GM21390 (cell line): ENCODE measurements around the gene COA1.
A peak's percentile ranks its signal among the peaks of the same experiment; 100 is the strongest.
"Not testable (repeated sequence)": the region's sequence is repeated elsewhere in the genome, so short reads cannot be mapped to it uniquely, and the experiment has no call there.

Source experiments
- ATAC-seq: cut with Tn5 transposase; IDR thresholded peaks from one replicate; pipeline ENCODE4 v1.9.1; 2021; ENCODE audit not compliant: unreplicated experiment

Gene COA1, protein sequence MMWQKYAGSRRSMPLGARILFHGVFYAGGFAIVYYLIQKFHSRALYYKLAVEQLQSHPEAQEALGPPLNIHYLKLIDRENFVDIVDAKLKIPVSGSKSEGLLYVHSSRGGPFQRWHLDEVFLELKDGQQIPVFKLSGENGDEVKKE

DNA sequence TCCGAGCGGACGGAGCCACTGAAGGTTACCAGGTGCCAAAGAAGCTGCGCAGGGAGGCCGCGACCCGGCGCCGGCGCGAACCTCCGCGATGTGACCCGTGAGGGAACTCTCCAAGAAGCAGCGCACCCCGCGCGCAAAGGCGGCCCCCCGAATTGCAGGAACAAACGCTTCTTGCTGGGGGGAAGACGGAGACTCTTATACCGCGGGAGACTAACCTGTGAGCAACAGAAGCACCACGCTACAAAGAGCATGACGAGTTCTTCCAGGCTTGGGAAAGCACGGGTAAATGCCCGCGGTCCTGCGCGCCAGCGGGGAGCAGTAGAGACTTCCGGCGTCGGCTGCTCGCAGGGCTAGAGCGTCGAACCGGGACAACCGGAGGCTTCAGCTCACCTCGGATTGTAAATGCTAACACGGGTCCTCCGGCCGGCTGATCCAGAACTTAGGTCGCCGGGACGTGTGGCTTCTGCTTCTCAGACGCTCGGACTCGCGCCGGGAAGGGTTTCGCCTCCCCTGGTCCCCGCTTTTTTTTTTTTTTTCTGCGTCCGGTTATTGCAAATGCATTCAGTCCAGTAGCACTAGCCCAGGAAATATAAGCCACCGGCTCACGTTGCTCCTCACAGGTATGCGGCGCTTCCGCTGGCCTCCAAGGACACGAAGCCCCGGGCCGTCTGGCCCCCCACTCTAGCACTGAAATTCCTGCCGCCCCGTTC is at the start of gene COA1:
COA1 (minus strand) TSS at position 310 of the 710 bp plus-strand sequence. CDS start 80,909 bp downstream, outside the sequence.
- ATAC-seq: peak; percentile 85

DNA sequence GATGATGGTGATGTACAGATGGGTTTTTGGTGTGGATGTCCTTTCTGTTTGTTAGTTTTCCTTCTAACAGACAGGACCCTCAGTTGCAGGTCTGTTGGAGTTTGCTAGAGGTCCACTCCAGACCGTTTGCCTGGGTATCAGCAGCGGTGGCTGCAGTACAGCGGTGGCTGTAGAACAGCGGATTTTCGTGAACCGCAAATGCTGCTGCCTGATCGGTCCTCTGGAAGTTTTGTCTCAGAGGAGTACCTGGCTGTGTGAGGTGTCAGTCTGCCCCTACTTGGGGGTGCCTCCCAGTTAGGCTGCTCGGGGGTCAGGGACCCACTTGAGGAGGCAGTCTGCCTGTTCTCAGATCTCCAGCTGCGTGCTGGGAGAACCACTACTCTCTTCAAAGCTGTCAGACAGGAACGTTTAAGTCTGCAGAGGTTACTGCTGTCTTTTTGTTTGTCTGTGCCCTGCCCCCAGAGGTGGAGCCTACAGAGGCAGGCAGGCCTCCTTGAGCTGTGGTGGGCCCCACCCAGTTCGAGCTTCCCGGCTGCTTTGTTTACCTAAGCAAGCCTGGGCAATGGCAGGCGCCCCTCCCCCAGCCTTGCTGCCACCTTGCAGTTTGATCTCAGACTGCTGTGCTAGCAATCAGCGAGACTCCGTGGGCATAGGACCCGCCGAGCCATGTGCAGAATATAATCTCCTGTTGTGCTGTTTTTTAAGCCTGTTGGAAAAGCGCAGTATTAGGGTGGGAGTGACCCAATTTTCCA is 49.1 kb upstream of the COA1 start:
- not testable (repeated sequence) for ATAC-seq

DNA sequence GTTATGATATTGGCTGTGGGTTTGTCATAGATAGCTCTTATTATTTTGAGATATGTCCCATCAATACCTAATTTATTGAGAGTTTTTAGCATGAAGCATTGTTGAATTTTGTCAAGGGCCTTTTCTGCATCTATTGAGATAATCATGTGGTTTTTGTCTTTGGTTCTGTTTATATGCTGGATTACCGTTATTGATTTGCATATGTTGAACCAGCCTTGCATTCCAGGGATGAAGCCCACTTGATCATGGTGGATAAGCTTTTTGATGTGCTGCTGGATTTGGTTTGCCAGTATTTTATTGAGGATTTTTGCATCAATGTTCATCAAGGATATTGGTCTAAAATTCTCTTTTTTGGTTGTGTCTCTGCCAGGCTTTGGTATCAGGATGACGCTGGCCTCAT is 45.9 kb upstream of the COA1 start:
- ATAC-seq: not testable (repeated sequence)

DNA sequence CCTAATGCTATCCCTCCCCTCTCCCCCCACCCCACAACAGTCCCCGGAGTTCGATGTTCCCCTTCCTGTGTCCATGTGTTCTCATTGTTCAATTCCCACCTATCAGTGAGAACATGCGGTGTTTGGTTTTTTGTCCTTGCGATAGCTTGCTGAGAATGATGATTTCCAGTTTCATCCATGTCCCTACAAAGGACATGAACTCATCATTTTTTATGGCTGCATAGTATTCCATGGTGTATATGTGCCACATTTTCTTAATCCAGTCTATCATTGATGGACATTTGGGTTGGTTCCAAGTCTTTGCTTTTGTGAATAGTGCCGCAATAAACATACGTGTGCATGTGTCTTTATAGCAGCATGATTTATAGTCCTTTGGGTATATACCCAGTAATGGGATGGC is 43.9 kb upstream of the COA1 start:
- ATAC-seq: not testable (repeated sequence)

DNA sequence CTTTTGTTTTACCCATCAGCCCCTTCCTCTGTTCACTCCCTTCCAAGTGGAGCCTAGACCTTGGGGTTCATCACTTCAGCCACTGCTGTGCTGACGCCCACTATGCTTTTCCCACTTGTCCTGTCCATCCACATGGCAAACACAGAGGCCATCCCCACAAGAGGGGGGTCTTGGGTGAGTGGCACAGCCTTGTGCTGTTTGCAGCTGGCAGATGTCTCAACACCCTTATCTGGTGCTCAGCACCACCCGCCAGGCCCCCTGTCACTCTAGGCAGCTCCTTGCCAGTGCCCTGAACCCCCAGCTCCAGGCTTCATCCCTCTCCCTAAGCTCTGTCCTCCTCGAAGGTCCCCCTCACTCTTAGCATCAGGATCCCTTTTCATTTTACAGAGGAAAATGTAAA is 42.2 kb upstream of the COA1 start:
- ATAC-seq: no peak

DNA sequence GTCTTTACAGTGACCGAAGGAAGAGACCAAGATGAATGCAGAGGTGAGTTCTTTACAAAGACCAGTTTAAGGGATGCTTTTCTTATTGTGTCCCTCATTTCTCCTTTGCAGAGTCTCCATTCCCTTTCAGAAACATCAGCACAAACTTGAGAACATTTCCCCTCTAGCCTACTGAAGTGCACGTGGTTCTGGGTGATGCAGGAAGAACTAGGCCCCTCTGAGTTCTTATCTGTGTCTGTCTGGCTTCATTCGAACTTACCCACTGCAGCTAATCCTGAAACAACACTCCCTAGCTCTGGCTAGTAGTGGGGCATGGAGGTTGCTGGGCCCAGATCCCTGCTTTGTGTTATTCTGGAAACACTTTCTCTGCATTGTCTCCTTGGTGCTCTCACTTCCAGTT is 41.8 kb upstream of the COA1 start:
- no peak for ATAC-seq

DNA sequence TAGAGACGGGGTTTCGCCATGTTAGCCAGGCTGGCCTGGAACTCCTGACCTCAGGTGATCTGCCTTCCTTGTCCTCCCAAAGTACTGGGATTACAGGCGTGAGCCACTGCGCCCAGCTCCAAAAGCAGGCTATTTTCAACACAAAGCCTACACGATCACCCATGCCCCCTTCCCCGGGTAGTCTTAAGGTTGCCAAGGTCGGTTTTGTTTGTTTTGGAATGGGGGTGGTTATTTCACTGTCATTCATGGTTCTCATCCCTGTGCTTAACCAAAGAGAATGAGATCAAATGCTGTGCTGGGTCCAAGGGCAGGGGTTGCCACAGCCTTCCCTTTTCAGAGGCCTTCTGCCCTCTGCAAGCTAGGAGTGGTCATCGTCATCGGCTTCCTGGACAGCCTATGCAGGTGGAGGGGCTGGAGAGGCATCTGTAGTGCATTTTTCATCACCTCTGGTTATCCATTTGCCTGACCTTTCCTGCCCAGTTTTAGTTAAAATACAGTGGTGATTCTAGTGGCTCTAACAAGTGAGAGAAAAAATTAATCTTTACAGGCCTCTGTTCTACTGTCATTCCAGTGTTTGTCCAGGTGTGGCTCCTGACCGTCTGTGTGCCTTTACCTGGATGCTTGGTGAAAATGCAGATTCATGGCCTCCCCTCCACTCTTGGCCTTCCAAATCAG is 40.6 kb upstream of the COA1 start:
- no peak for ATAC-seq

DNA sequence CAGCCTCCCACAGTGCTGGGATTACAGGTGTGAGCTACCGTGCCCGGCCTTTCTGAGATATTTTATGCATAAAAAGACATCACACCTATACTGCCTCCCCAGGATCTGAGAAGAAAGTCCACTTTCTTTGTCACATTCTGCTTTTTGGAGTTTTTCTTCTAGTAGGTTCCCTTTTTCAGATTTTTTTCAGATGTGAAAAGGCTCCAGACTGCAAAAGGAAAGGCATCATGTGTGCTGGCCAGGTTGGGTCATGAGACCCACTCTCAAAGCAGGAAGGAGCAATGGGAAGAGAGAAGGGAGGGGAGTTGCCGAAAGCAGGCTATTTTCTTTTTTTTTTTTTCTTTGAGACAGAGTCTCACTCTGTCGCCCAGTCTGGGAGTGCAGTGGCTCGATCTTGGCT is 40.0 kb upstream of the COA1 start:
- ATAC-seq: no peak

DNA sequence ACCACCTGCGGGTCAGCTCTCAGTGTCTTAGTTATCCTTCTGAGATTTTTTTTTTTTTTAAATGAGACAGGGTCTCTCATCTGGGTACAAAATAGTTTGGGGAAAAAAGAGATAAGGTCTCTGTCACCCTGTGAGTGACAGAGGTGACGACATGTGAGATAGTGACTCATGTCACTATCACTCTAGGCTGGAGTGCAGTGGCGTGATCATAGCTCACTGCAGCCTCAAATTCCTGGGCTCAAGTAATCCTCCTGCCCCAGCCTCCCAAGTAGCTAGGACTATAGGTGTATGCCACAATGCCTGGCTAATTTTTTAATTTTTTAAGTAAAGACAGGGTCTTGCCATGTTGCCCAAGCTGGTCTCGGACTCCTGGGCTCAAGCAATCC is 39.6 kb upstream of the COA1 start:
- no peak for ATAC-seq

DNA sequence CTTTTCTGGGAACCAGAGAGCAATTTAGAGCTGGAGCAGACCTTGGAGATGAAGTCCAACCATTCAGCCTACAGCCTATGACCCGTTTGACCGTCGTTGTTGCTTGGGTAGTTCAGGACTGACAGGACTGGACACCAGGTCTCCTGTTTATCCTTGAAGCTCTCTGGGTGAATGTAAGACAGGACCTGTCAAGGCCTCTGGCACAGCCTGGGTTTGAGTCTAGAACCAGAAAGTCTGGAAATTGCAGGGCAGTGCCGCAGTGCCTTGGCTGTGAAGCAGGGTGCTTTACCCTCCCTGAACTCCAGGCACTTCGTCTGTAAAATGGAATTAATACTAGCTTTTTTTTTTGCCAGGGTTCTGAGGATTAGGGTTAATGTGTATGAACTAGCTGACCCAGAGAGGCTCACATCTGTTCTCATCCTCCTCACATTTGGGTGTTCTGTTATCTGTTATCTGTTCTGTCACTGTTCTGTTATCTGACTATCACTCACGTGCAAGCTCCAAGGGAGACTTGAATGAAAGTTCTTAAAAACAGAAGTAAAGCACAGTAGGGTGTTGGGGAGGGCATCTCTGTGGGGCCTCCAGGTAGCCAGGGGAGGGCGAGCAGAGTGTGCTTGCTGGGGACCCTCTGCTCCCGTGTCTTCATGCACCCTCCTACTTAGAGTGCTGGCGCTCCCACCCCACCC is 39.0 kb upstream of the COA1 start:
- ATAC-seq: no peak

DNA sequence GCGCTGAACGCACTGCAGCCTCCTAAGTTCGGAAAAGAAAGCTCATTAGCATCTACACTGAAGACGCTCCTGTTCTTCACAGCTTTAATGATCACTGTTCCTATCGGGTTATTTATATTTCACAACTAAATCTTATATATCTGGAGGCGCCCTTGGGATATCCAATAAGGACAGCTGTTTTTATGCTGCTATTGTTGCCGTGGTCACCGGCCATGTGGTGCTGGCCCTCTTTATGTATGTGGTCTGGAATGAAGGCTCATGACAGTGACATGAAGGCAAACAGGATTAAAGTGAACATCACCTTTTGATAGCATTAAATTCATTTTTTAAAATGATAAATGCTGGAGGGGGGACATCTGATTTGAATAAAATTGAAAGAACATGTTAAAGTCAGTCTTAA is 38.0 kb upstream of the COA1 start:
- ATAC-seq: no peak

DNA sequence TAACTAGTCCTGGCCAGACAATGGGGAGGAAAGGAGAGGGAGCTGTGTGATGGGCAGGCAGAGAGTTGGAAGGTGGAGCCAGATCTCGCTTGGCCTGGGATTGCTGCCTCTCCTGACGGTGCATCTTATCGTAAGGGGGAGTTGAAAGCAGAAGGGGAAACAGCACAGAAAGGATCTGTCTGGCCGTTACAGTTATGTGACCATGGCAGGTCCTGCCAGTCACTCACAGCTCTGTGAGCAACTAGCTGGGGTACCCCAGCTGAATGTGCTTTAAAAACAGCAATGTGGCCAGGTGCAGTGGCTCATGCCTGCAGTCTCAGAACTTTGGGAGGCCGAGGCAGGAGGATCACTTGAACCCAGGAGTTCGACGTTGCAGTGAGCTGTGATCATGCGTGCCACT is 37.2 kb upstream of the COA1 start:
- ATAC-seq: no peak

DNA sequence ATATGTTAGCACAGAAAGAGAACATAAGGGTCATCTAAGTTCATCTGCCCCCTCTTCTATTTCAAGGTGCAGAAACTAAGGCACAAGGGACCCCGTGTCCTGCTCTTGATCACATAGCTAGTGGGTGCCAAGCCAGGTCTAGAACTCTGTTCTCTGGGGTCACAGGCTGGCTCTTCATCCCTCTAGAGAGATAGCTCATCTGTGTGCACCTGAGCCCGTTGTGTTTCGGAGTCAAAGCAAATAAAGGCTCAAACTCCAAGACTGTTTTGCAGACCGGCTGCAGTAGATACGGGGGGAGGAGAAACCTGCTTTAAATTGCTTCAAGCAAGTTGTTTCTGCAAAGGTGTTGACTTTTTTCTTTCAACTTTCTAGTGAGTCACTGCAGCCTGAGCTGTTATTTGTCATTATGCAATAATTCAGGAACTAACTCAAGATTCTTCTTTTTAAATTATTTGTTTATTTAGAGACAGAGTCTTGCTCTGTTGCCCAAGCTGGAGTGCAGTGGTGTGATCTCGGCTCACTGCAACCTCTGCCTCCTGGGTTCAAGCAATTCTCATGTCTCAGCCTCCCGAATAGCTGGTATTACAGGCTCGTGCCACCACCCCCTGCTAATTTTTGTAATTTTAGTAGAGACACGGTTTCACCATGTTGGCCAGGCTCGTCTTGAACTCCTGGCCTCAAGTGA is 35.6 kb upstream of the COA1 start:
- no peak for ATAC-seq

DNA sequence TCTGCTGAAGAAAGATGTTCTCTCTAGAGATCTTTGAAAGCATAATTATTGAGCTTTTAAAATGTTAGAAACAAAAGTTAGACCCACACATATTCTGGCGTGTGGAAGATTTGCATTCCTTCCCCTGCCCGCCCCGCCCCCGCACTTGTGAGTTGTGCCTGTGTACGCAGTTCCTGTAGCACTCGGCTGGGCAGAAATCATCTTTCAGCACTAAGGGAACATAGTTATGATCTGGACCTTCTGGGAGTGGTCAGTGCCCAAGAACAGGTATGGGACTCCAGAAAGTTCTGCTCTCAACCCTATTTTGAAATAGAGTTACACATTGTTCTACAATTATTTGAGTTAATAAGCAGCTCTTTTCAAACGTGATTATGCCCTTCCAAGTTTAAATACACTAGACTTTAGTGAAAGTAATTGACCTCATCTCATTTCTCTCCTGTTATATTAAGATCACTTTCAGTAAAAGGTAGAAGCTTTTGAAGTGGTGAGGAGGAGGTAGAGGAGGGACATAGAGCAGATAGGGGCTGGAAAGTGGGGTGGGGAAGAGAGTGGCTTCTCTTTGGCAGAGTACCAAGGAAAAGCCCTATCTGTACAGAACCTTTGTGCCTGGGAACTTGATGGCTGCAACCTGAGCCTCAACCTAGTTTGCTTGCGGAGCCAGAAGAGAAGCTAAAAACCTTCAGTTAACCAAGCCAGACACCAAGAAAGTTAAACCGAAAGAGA is 34.9 kb upstream of the COA1 start:
- peak; percentile 63 for ATAC-seq

DNA sequence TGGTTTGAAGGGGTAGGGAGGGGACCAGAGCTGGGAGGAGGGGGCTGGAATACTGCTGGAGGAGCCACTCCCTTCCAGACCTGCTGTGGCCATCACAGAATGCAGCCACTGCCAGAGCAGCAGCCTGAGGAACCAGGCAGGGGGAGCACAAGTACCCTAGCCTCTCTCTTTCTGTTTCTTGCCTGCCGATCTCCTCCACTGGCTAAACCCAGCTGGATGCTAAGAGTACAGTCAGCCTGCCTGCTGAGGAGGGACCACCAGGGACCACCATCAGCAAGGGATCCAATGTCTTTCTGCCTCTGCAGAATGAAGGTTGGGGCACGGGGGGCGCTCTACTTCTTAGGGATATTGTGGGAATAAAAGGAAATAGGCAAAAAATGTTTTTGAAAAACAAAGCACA is 33.9 kb upstream of the COA1 start:
- ATAC-seq: no peak

DNA sequence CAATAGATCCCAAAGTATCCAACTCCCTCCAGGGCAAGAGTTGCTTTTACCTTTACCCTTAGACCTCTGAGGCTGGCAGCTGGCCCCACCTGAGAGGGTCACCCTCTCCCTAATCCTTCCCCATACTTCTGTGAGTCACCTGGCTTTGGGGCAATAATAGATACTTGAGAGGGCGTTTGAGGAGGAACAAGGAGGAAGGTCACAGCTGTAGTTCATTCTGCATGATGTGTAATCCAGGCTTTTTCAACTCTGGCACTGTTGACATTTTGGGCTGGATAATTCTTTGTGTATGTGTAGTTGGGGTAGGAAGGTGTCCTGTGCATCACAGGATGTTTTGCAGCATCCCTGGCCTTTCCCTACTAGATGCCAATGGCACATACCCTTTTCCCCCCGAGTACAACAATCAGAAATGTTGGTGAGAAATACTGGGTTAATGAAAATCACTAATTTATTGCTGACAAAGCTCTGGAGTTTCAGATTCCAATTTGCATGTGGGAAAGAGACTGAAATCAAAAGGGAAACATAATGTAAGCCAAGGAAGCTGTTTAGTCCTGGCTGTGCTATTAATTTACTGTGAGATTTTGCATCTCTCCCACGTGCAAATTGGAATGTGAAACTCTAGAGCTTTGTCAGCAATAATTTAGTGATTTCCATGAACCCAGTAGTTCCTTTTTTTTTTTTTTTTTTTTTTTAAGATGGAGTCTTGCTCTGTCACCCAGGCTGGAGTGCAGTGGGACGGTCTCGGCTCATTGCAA is 32.8 kb upstream of the COA1 start:
- no peak for ATAC-seq

DNA sequence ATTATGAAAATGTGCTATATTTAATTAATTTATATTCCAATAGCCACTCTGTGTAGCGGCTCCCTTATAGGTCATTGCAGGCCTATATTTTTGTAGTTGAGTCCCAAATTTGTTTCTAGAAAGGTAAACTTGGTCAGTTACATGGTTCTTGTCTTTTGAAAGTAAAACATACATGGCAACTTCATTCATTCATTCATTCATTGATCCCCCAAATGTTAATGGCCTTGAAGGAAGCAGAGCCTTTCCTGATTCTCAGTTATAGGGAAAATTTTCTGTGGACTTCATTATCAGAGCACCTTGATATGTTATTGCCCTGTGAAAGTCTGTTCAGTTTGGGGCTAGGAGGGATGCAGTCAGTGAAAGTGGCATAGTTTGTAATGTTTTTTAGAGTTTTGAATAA is 32.1 kb upstream of the COA1 start:
- no peak for ATAC-seq

DNA sequence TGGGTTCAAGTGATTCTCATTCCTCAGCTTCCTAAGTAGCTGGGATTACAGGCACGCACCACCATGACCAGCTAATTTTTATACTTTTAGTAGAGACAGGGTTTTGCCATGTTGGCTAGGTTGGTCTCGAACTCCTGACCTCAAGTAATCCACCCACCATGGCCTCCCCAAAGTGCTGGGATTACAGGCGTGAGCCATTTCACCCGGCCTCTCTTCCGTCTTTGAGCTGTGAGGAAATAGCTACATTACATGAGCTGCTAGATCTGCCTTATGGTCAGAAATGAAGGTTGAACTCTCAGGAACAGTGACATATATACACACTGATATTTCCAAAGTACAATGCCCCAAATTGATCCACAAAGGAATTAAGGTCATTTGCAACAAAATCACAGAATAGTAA is 31.5 kb upstream of the COA1 start:
- no peak for ATAC-seq
